Right atrium auricular region (tissue), 2 donors: ENCODE results near the gene SYTL5. TPM values are rescaled to one million over a fixed set of nuclear protein-coding genes. Genes with fewer than 3 reads are reported as not detected.

ENCODE experiments used
- DNase-seq: peaks from one replicate; pipeline ENCODE4 v3.0.0-alpha.2; 2019; ENCODE audit warnings: low spot score
- H3K27ac ChIP-seq, 2 donors: fragments of 200-600 bp; sonication (generic); 1 replicate in 1 of 2; 2 replicates in 1 of 2; pipeline ENCODE4 v1.5.1; 2016 to 2019
- H3K27me3 ChIP-seq, 2 donors: fragments of 200-600 bp; sonication (generic); one replicate each; pipeline versions ENCODE4 v1.5.1 to v1.6.0; 2017 to 2019
- H3K36me3 ChIP-seq: fragments of 200-600 bp; sonication (generic); one replicate; pipeline ENCODE4 v1.5.1; 2016
- H3K4me1 ChIP-seq, 2 donors: fragments of 200-600 bp; sonication (generic); one replicate each; pipeline versions ENCODE4 v1.5.1 to v1.6.0; 2017 to 2019
- H3K4me3 ChIP-seq, 2 donors: fragments of 200-600 bp; sonication (generic); 1 replicate in 1 of 2; 2 replicates in 1 of 2; pipeline ENCODE4 v1.5.1; 2017 to 2019; ENCODE audit warnings: mild to moderate bottlenecking in 1 of 2, moderate library complexity in 1 of 2
- H3K9me3 ChIP-seq, 2 donors: fragments of 200-600 bp; sonication (generic); one replicate each; pipeline ENCODE4 v1.5.1; 2019
- total RNA-seq, 2 donors: library from RNA; depleted of rRNA; stranded (reverse); fragments of >200 nt; gene quantifications; one replicate each; pipeline ENCODE4 v1.1.0, GENCODE V29; 2016
- TF ChIP-seq, protein P1 (sequence below), 2 donors: fragments of 200-600 bp; sonication (generic); IDR thresholded peaks; one replicate each; pipeline ENCODE4 v1.5.1; 2019; ENCODE audit warnings: antibody characterized with exemption in 2 of 2

The SYTL5 gene
- total RNA-seq, 2 donors from 2014 or later: 0.39 TPM; not detected in 1

DNA sequence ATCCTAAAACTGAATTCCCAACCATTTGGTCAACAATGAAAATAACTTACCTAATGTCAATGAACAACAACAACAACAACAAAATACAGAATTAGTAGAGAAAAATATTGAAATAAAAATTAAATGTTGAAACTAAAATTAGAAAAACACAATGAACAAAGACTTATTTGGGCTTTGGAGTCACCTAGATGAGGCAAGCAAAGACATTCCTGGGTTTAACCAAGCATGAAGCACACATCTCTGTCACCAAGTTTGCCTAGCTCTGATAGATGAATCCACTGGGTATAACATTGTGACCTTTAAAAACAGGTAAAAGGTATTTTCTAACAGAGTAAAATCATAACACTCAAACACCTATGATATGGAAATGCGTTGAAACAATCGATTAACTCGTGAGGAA, 13.2 kb upstream of the SYTL5 start:
- H3K36me3 ChIP-seq: no peaks in the 10 kb centered on the region
- H3K27ac ChIP-seq: no peak overlapping the region
- no peaks in the 10 kb centered on the region for H3K27me3 ChIP-seq
- no peak overlapping the region for H3K4me3 ChIP-seq
- H3K9me3 ChIP-seq: no peaks in the 10 kb centered on the region
- no peak for DNase-seq
- no peaks in the 10 kb centered on the region for H3K4me1 ChIP-seq
- TF ChIP-seq, protein P1, sequence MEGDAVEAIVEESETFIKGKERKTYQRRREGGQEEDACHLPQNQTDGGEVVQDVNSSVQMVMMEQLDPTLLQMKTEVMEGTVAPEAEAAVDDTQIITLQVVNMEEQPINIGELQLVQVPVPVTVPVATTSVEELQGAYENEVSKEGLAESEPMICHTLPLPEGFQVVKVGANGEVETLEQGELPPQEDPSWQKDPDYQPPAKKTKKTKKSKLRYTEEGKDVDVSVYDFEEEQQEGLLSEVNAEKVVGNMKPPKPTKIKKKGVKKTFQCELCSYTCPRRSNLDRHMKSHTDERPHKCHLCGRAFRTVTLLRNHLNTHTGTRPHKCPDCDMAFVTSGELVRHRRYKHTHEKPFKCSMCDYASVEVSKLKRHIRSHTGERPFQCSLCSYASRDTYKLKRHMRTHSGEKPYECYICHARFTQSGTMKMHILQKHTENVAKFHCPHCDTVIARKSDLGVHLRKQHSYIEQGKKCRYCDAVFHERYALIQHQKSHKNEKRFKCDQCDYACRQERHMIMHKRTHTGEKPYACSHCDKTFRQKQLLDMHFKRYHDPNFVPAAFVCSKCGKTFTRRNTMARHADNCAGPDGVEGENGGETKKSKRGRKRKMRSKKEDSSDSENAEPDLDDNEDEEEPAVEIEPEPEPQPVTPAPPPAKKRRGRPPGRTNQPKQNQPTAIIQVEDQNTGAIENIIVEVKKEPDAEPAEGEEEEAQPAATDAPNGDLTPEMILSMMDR (IDR thresholded peaks at IDR 0.05): no peak

DNA sequence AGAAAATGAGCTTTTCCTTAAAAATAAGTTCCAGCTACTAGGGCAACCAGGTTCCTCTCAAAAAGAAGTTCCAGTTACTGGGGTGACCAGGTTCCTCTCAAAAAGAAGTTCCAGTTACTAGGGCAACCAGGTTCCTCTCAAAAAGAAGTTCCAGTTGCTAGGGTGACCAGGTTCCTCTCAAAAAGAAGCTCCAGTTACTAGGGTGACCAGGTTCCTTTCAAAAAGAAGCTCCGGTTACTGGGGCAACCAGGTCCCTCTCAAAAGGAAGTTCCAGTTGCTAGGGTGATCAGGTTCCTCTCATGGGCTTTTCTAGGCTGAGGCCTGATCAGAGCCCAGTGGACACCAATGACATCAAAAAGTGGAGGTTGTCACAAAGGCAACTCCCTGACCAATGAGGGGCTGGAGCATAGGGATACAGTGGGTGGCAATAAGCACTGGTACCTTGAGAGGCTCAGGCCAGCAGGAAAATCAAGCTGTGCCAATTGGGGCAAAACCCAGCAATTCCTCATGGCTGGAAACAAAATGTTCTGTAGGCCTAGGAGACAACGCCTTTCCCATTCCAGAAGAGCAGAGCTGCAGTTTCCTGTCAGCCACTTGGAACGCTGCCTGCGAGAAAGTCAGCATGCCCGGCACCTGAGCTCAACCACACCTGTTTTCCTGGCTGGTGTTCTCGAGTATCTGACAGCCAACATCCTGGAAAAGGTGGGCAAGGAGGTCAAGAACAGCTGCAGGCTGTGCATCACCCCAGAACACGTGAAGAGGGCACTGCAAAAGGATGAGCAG, 12.3 kb upstream of the SYTL5 start:
- Histone ChIP-seq H3K4me3 (no peak overlapping the region), H3K27ac (no peak overlapping the region), H3K4me1 (no peaks in the 10 kb centered on the region), H3K27me3 (no peaks in the 10 kb centered on the region), H3K9me3 (no peaks in the 10 kb centered on the region), H3K36me3 (no peaks in the 10 kb centered on the region)
- DNase-seq: no peak
- TF ChIP-seq, protein P1 (IDR thresholded peaks at IDR 0.05): no peak

DNA sequence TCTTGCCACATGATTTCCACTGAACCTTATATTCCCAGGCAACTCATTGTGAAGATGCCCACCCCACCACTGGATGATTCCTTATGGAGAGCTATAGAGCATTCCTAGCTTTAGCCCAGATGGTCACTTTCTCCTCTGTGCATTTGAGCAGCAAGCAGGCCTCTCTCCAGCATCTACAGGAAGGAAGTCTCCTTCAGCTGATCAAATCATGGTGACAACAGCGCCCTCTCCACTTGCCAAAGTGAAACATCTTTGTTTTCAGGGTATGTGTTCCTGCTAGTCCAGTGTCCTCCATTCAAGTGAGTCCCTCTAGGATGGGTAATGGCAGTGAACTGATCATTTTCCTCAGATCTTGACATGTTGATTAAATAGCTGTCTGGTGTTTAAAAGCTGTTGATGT, 10.9 kb upstream of the SYTL5 start:
- Histone ChIP-seq H3K27me3 (no peaks in the 10 kb centered on the region), H3K4me1 (no peaks in the 10 kb centered on the region), H3K36me3 (no peaks in the 10 kb centered on the region), H3K4me3 (no peak overlapping the region), H3K27ac (no peak overlapping the region), H3K9me3 (no peaks in the 10 kb centered on the region)
- DNase-seq: no peak
- TF ChIP-seq, protein P1 (IDR thresholded peaks at IDR 0.05): no peak

DNA sequence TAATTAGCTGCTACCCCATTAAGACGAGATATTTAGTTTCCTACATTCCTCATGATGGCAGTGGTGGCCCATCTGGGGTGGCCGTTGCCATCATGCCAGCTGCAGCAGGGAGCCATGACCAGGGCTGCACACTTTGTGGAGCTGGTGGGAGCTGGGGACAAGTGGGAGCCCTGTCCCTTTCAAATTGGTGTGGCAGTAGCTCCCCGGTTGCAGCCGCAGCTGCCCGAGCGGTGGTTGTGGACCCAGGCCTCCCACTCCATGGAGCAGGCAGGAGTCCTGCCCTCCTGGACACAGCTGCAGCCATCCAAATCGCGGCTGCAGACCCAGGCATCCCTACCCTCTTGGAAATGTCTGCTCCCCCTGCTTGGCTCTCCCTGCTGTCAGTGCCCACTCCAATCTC, 9.3 kb upstream of the SYTL5 start:
- H3K36me3 ChIP-seq: no peaks in the 10 kb centered on the region
- H3K4me3 ChIP-seq: no peak overlapping the region
- H3K27me3 ChIP-seq: no peaks in the 10 kb centered on the region
- H3K27ac ChIP-seq: no peak overlapping the region
- TF ChIP-seq, protein P1 (IDR thresholded peaks at IDR 0.05): no peak
- DNase-seq: no peak
- no peaks in the 10 kb centered on the region for H3K9me3 ChIP-seq
- no peaks in the 10 kb centered on the region for H3K4me1 ChIP-seq

GRCh38 chrX:37998586-37999262, 7.6 kb upstream of the SYTL5 start:
- no peak overlapping the region for H3K4me3 ChIP-seq
- TF ChIP-seq, protein P1 (IDR thresholded peaks at IDR 0.05): no peak
- H3K9me3 ChIP-seq: no peaks in the 10 kb centered on the region
- no peaks in the 10 kb centered on the region for H3K27me3 ChIP-seq
- DNase-seq: no peak
- no peaks in the 10 kb centered on the region for H3K36me3 ChIP-seq
- no peaks in the 10 kb centered on the region for H3K4me1 ChIP-seq
- no peak overlapping the region for H3K27ac ChIP-seq
